Eye (tissue), 1 donor: ENCODE data around the gene ACOX3.
"Not testable (repeated sequence)": the region's sequence is repeated elsewhere in the genome, so short reads cannot be mapped to it uniquely, and the experiment has no call there.

Experiments
- DNase-seq: peaks from one replicate; pipeline ENCODE4 v3.0.0-alpha.2; 2015

Gene ACOX3

GRCh38 chr4:8350352-8350751 lies 90.2 kb downstream of the ACOX3 start:
- DNase-seq, result no peak

- DNase-seq, result no peak
Measured at GRCh38 chr4:8349664-8350236, 90.8 kb downstream of the ACOX3 start.

- DNase-seq, result not testable (repeated sequence)
Measured at GRCh38 chr4:8349236-8349635, 91.3 kb downstream of the ACOX3 start.

GRCh38 chr4:8348071-8348470 lies 92.5 kb downstream of the ACOX3 start:
- no peak for DNase-seq

- no peak for DNase-seq
Measured at GRCh38 chr4:8347660-8348059, 92.9 kb downstream of the ACOX3 start.

GRCh38 chr4:8346838-8347605 lies 93.5 kb downstream of the ACOX3 start:
- no peak for DNase-seq

- DNase-seq, result no peak
Measured at GRCh38 chr4:8345946-8346814, 94.3 kb downstream of the ACOX3 start.

- DNase-seq, result peak; percentile 67
Measured at GRCh38 chr4:8345053-8345945, 95.2 kb downstream of the ACOX3 start.

- DNase-seq, result peak; percentile 27
Measured at GRCh38 chr4:8344377-8344776, 96.1 kb downstream of the ACOX3 start.

- DNase-seq, result no peak
Measured at GRCh38 chr4:8343967-8344331, 96.6 kb downstream of the ACOX3 start.

- DNase-seq, result peak; percentile 35
Measured at GRCh38 chr4:8343262-8343966, 97.1 kb downstream of the ACOX3 start.

GRCh38 chr4:8342651-8343261 lies 97.8 kb downstream of the ACOX3 start:
- no peak for DNase-seq

- DNase-seq, result no peak
Measured at GRCh38 chr4:8341691-8342090, 98.8 kb downstream of the ACOX3 start.

GRCh38 chr4:8341281-8341680 lies 99.2 kb downstream of the ACOX3 start:
- DNase-seq, result not testable (repeated sequence)

- peak; percentile 34 for DNase-seq
Measured at GRCh38 chr4:8340781-8341241, 99.7 kb downstream of the ACOX3 start.

- no peak for DNase-seq
Measured at GRCh38 chr4:8338351-8338961, 102.1 kb downstream of the ACOX3 start.

GRCh38 chr4:8336412-8337075 lies 104.0 kb downstream of the ACOX3 start:
- DNase-seq, result no peak

- no peak for DNase-seq
Measured at GRCh38 chr4:8335848-8336247, 104.7 kb downstream of the ACOX3 start.

GRCh38 chr4:8334786-8335460 lies 105.6 kb downstream of the ACOX3 start:
- no peak for DNase-seq
